Ishikawa (cell line): ENCODE results near the gene SPON1.

Experiments used
- CEBPB ChIP-seq: IDR thresholded peaks from 2 replicates; pipeline ENCODE4 v1.6.1; 2012
- CREB1 ChIP-seq: IDR thresholded peaks from 2 replicates; pipeline ENCODE4 v1.6.1; 2012; ENCODE audit warnings: low read depth
- EGR1 ChIP-seq: IDR thresholded peaks from 2 replicates; pipeline ENCODE4 v1.6.1; 2012
- EP300 ChIP-seq: IDR thresholded peaks from 2 replicates; pipeline ENCODE4 v1.6.1; 2012; ENCODE audit warnings: borderline replicate concordance
- FOXM1 ChIP-seq: IDR thresholded peaks from 2 replicates; pipeline ENCODE4 v1.6.1; 2012; ENCODE audit warnings: low read depth, borderline replicate concordance
- NFIC ChIP-seq: IDR thresholded peaks from 2 replicates; pipeline ENCODE4 v1.6.1; 2012
- RAD21 ChIP-seq: IDR thresholded peaks from 2 replicates; pipeline ENCODE4 v1.6.1; 2012; ENCODE audit warnings: low read depth
- TAF1 ChIP-seq: IDR thresholded peaks from 2 replicates; pipeline ENCODE4 v1.6.1; 2012; ENCODE audit warnings: low read depth, mild to moderate bottlenecking
- TCF12 ChIP-seq: IDR thresholded peaks from 2 replicates; pipeline ENCODE4 v1.6.1; 2012; ENCODE audit warnings: low read depth
- TEAD4 ChIP-seq: IDR thresholded peaks from 2 replicates; pipeline ENCODE4 v1.6.1; 2012
- YY1 ChIP-seq: IDR thresholded peaks from 2 replicates; pipeline ENCODE4 v1.6.1; 2012; ENCODE audit warnings: low read depth
- ZBTB7A ChIP-seq: IDR thresholded peaks from 2 replicates; pipeline ENCODE4 v1.6.1; 2012; ENCODE audit warnings: low read depth
- TF ChIP-seq, protein P1 (sequence below): IDR thresholded peaks from 2 replicates; pipeline ENCODE4 v1.6.1; 2012
- TF ChIP-seq, protein P2 (sequence below): IDR thresholded peaks from 2 replicates; pipeline ENCODE4 v1.6.1; 2012; ENCODE audit warnings: low read depth, mild to moderate bottlenecking
- TF ChIP-seq, protein P3 (sequence below): IDR thresholded peaks from 2 replicates; pipeline ENCODE4 v1.6.1; 2012

SPON1 gene

DNA sequence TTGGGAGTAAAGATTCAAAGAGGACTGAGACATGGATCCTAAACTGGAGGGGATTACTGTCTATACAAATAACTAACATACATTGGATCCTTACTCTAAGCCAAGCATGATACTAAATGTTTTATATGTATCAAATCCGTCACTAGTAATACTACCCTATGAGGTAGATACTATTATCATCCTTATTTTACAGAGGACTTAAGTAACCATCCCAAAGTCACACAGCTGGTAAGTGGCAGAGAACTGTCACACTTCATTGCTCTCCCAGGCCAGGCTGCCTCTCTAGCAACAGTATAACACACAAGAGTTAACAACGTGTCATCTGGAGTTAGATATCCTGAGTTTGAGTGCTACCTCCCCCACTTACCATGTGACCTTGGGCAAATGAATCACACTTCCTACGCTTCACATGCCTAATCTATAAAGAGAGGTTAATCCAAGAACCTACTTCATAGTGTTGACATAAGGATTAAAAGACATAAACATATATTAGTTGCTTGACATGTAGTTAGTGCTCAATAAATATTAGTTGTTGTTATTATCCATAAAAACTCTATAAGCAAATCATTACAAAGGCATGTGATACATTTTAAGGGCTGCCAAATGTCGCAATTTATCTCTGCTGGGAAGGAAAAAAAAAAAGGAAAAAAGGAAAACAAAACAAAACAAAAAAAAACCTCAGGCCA is 33.8 kb upstream of the SPON1 start:
- peak; percentile 41; the same call in 1 of the 2 replicates for TF ChIP-seq EP300
- TF ChIP-seq CEBPB = peak; percentile 71; the same call in 1 of the 2 replicates
- no peak for TF ChIP-seq TCF12
- no peak for TF ChIP-seq CREB1
- no peak for TF ChIP-seq TAF1
- TF ChIP-seq, protein P1, sequence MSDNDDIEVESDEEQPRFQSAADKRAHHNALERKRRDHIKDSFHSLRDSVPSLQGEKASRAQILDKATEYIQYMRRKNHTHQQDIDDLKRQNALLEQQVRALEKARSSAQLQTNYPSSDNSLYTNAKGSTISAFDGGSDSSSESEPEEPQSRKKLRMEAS = peak; percentile 68
- TF ChIP-seq, protein P2, sequence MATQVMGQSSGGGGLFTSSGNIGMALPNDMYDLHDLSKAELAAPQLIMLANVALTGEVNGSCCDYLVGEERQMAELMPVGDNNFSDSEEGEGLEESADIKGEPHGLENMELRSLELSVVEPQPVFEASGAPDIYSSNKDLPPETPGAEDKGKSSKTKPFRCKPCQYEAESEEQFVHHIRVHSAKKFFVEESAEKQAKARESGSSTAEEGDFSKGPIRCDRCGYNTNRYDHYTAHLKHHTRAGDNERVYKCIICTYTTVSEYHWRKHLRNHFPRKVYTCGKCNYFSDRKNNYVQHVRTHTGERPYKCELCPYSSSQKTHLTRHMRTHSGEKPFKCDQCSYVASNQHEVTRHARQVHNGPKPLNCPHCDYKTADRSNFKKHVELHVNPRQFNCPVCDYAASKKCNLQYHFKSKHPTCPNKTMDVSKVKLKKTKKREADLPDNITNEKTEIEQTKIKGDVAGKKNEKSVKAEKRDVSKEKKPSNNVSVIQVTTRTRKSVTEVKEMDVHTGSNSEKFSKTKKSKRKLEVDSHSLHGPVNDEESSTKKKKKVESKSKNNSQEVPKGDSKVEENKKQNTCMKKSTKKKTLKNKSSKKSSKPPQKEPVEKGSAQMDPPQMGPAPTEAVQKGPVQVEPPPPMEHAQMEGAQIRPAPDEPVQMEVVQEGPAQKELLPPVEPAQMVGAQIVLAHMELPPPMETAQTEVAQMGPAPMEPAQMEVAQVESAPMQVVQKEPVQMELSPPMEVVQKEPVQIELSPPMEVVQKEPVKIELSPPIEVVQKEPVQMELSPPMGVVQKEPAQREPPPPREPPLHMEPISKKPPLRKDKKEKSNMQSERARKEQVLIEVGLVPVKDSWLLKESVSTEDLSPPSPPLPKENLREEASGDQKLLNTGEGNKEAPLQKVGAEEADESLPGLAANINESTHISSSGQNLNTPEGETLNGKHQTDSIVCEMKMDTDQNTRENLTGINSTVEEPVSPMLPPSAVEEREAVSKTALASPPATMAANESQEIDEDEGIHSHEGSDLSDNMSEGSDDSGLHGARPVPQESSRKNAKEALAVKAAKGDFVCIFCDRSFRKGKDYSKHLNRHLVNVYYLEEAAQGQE = no peak
- no peak for TF ChIP-seq RAD21
- TF ChIP-seq NFIC = no peak
- no peak for TF ChIP-seq YY1
- TF ChIP-seq, protein P3, sequence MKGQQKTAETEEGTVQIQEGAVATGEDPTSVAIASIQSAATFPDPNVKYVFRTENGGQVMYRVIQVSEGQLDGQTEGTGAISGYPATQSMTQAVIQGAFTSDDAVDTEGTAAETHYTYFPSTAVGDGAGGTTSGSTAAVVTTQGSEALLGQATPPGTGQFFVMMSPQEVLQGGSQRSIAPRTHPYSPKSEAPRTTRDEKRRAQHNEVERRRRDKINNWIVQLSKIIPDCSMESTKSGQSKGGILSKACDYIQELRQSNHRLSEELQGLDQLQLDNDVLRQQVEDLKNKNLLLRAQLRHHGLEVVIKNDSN = peak; percentile 88
- no peak for TF ChIP-seq EGR1
- no peak for TF ChIP-seq ZBTB7A
- 0 out of 2 replicates have a peak, but pooled peaks have one; percentile 27 for TF ChIP-seq FOXM1
- TF ChIP-seq TEAD4 = no peak

DNA sequence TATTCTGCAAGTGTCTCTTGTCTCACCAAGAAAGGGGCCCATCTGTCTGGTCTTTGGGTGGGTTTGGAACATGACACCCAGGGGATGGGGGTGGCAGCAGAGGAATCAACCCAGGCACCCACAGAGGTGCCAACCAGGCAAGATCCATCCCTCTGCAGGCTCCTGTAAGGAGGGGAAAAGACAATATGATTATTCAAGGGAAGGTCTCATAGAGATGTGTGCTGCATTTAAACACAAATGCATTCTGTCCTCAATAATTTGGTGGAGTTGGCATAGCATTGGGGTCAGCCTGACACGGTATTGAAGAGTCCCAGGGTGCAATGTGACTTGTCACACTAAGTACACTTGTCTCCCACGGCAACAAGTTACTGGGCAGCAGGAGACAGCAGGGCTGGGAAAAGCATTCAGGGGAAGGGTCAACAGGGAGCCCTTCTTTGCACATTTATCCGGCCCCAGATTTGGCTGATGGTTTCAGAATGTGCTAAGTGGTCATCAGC is 33.1 kb upstream of the SPON1 start:
- no peak for TF ChIP-seq TEAD4
- TF ChIP-seq, protein P1 = no peak
- TF ChIP-seq, protein P2 = no peak
- TF ChIP-seq EP300 = no peak
- no peak for TF ChIP-seq NFIC
- no peak for TF ChIP-seq YY1
- TF ChIP-seq CEBPB = no peak
- no peak for TF ChIP-seq EGR1
- no peak for TF ChIP-seq ZBTB7A
- TF ChIP-seq, protein P3 = no peak
- no peak for TF ChIP-seq CREB1
- no peak for TF ChIP-seq TCF12
- no peak for TF ChIP-seq TAF1

DNA sequence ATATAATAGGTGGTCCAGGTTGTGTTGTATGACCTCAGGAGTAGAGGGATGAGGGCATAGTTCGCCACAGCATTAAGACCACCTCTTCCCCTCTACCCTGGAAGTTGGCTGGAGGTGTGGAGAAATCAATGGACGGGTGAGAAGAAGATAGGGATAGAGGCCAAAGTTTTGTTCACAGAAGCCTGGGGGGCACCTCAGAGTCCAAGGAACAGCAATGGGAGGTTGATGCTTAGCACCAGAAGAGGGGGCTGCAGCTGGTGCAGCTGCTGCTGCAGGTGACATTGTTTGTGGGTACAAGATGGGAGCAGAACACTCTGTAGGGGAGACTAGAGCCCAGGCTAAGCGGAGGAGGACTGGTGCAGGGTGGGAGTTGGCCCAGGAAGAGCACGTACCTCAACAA is 31.2 kb upstream of the SPON1 start:
- TF ChIP-seq TEAD4 = no peak
- no peak for TF ChIP-seq EGR1
- TF ChIP-seq ZBTB7A = no peak
- TF ChIP-seq CEBPB = no peak
- TF ChIP-seq FOXM1 = no peak
- TF ChIP-seq, protein P3 = no peak
- no peak for TF ChIP-seq CREB1
- no peak for TF ChIP-seq EP300
- TF ChIP-seq TAF1 = no peak
- TF ChIP-seq NFIC = no peak
- TF ChIP-seq RAD21 = no peak
- TF ChIP-seq TCF12 = no peak
- TF ChIP-seq, protein P2 = no peak
- TF ChIP-seq, protein P1 = no peak
- no peak for TF ChIP-seq YY1
